HCT116 (cell line): ENCODE results near the gene TMEM25.

Experiments used
- CEBPB ChIP-seq: IDR thresholded peaks from 2 replicates; pipeline ENCODE4 v1.6.1; 2012; ENCODE audit warnings: low read depth
- EGR1 ChIP-seq: IDR thresholded peaks from 2 replicates; pipeline ENCODE4 v1.6.1; 2012; ENCODE audit warnings: low read depth
- ELF1 ChIP-seq: IDR thresholded peaks from 2 replicates; pipeline ENCODE4 v1.6.1; 2012; ENCODE audit warnings: low read depth, borderline replicate concordance
- EZH2 ChIP-seq: fragments of 200-600 bp; sonication (generic); IDR thresholded peaks from 2 replicates; pipeline ENCODE4 v1.6.1; 2017; ENCODE audit warnings: antibody characterized with exemption, mixed run types
- JUND ChIP-seq: IDR thresholded peaks from 2 replicates; pipeline ENCODE4 v1.6.1; 2012
- POLR2A ChIP-seq: IDR thresholded peaks from 2 replicates; pipeline ENCODE4 v1.7.0; 2011; ENCODE audit warnings: borderline replicate concordance; ENCODE audit not compliant: insufficient read depth, insufficient read length; ENCODE audit errors: extremely low read depth
- POLR2AphosphoS5 ChIP-seq: IDR thresholded peaks from 2 replicates; pipeline ENCODE4 v1.6.1; 2011; ENCODE audit warnings: mild to moderate bottlenecking, low read depth, low read length, moderate library complexity
- RAD21 ChIP-seq: IDR thresholded peaks from 2 replicates; pipeline ENCODE4 v1.6.1; 2012; ENCODE audit warnings: low read depth, mild to moderate bottlenecking
- REST ChIP-seq: IDR thresholded peaks from 2 replicates; pipeline ENCODE4 v1.6.1; 2012; ENCODE audit warnings: low read depth
- SIN3A ChIP-seq: IDR thresholded peaks from 2 replicates; pipeline ENCODE4 v1.6.1; 2012; ENCODE audit warnings: low read depth
- TCF7L2 ChIP-seq: IDR thresholded peaks from 2 replicates; pipeline ENCODE4 v1.7.0; 2011; ENCODE audit warnings: borderline replicate concordance, inconsistent platforms; ENCODE audit not compliant: insufficient read depth, insufficient read length; ENCODE audit errors: extremely low read depth
- ZNF274 ChIP-seq: fragments of 200-500 bp; sonication (Bioruptor generic); IDR thresholded peaks from 2 replicates; pipeline ENCODE4 v1.6.1; 2014; ENCODE audit warnings: mild to moderate bottlenecking, low read depth, low read length, inconsistent platforms
- TF ChIP-seq, protein P1 (sequence below), 3 experiments: fragments of 200-600 bp in 1 of 3; sonication (generic) in 1 of 3; IDR thresholded peaks in 2 of 3; conservative IDR thresholded peaks in 1 of 3; 2 replicates each; pipeline ENCODE4 v1.5.1; 2012 to 2017; ENCODE audit warnings: low read depth in 2 of 3, low read length in 2 of 3, antibody characterized with exemption in 1 of 3, borderline replicate concordance in 1 of 3, control low read depth in 1 of 3, mild to moderate bottlenecking in 1 of 3, mixed read lengths in 1 of 3, mixed run types in 1 of 3, moderate library complexity in 1 of 3; ENCODE audit not compliant: insufficient read depth in 1 of 3
- TF ChIP-seq, protein P2 (sequence below): IDR thresholded peaks from 2 replicates; pipeline ENCODE4 v1.6.1; 2012

GRCh38 chr11:118547132-118547531, 16.1 kb downstream of the TMEM25 start:
- no peak for TF ChIP-seq REST
- no peak for TF ChIP-seq TCF7L2
- TF ChIP-seq, protein P1, sequence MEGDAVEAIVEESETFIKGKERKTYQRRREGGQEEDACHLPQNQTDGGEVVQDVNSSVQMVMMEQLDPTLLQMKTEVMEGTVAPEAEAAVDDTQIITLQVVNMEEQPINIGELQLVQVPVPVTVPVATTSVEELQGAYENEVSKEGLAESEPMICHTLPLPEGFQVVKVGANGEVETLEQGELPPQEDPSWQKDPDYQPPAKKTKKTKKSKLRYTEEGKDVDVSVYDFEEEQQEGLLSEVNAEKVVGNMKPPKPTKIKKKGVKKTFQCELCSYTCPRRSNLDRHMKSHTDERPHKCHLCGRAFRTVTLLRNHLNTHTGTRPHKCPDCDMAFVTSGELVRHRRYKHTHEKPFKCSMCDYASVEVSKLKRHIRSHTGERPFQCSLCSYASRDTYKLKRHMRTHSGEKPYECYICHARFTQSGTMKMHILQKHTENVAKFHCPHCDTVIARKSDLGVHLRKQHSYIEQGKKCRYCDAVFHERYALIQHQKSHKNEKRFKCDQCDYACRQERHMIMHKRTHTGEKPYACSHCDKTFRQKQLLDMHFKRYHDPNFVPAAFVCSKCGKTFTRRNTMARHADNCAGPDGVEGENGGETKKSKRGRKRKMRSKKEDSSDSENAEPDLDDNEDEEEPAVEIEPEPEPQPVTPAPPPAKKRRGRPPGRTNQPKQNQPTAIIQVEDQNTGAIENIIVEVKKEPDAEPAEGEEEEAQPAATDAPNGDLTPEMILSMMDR (IDR thresholded peaks at IDR 0.05 in 2 of 3, conservative IDR thresholded peaks at IDR 0.05 in 1 of 3; ENCODE audit: borderline replicate concordance in 1 of 3, insufficient read depth in 1 of 3, low read depth in 2 of 3, low read length in 2 of 3): no peak
- no peak for TF ChIP-seq POLR2A
- TF ChIP-seq POLR2AphosphoS5: no peak
- no peak for TF ChIP-seq CEBPB
- no peak for TF ChIP-seq EZH2
- TF ChIP-seq EGR1: no peak
- TF ChIP-seq ZNF274: no peak
- TF ChIP-seq, protein P2, sequence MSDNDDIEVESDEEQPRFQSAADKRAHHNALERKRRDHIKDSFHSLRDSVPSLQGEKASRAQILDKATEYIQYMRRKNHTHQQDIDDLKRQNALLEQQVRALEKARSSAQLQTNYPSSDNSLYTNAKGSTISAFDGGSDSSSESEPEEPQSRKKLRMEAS: no peak
- TF ChIP-seq ELF1: no peak
- TF ChIP-seq SIN3A: no peak
- no peak for TF ChIP-seq RAD21
- TF ChIP-seq JUND: no peak
